OCI-LY7 (cell line): ENCODE data around the gene NTRK1. TPM values are rescaled to one million over a fixed set of nuclear protein-coding genes. Genes with fewer than 3 reads are reported as not detected.
A peak's percentile ranks its signal among the peaks of the same experiment; 100 is the strongest.

Experiments
- BruUV-seq: library from RNA; stranded (reverse); fragments of 400-500 nt; replicated peaks from 2 replicates; lab custom pipeline; 2021; lab: Mats Ljungman, UMichigan
- CTCF ChIA-PET: fragments of 300-600 bp; sonication (Branson Sonifier 250); formaldehyde crosslinking; loops from one replicate; lab custom pipeline; 2022; ENCODE audit warnings: antibody characterized with exemption; ENCODE audit not compliant: unreplicated experiment; lab: Charles Lee
- POLR2A ChIA-PET: fragments of 300-600 bp; sonication (Branson Sonifier 250); formaldehyde crosslinking; loops from one replicate; lab custom pipeline; 2022; ENCODE audit warnings: antibody characterized with exemption; lab: Charles Lee
- DNase-seq: peaks from one replicate; pipeline ENCODE4 v3.0.0-alpha.2; 2015; ENCODE audit warnings: low spot score
- H2AFZ ChIP-seq: fragments of 200-600 bp; sonication (generic), shearing (Covaris generic); 2 replicates; pipeline ENCODE4 v1.6.1; 2014; ENCODE audit warnings: mild to moderate bottlenecking, antibody characterized with exemption, low read length, moderate library complexity
- H3K27ac ChIP-seq: fragments of 200-600 bp; sonication (generic); 2 replicates; pipeline ENCODE4 v1.5.1; 2014; ENCODE audit warnings: mixed run types, low read depth, mild to moderate bottlenecking, moderate library complexity, low read length, inconsistent platforms; ENCODE audit not compliant: poor library complexity, severe bottlenecking
- H3K36me3 ChIP-seq: fragments of 200-600 bp; sonication (generic); 2 replicates; pipeline ENCODE4 v1.6.1; 2014; ENCODE audit warnings: mild to moderate bottlenecking, antibody characterized with exemption, low read length, moderate library complexity, mixed read lengths; ENCODE audit not compliant: insufficient read depth
- H3K4me1 ChIP-seq: fragments of 200-600 bp; sonication (generic); 2 replicates; pipeline ENCODE4 v1.5.1; 2014; ENCODE audit warnings: mild to moderate bottlenecking, low read length; ENCODE audit not compliant: insufficient read depth, poor library complexity, severe bottlenecking
- H3K4me2 ChIP-seq: fragments of 200-600 bp; sonication (generic); 2 replicates; pipeline ENCODE4 v1.6.1; 2014; ENCODE audit warnings: mild to moderate bottlenecking, low read length
- H3K4me3 ChIP-seq: fragments of 200-600 bp; sonication (generic); 2 replicates; pipeline ENCODE4 v1.5.1; 2014; ENCODE audit warnings: mild to moderate bottlenecking, low read depth, low read length; ENCODE audit not compliant: poor library complexity, severe bottlenecking
- H3K79me2 ChIP-seq: fragments of 200-600 bp; sonication (generic); 2 replicates; pipeline ENCODE4 v1.6.1; 2016; ENCODE audit warnings: low read depth, mild to moderate bottlenecking, low read length, moderate library complexity, mixed read lengths; ENCODE audit not compliant: insufficient read depth
- H3K9me2 ChIP-seq: fragments of 200-600 bp; sonication (generic); 2 replicates; pipeline ENCODE4 v1.6.1; 2016; ENCODE audit warnings: mild to moderate bottlenecking, low read length, mixed read lengths; ENCODE audit not compliant: insufficient read depth
- H3K9me3 ChIP-seq: fragments of 200-600 bp; sonication (generic); 2 replicates; pipeline ENCODE4 v1.6.1; 2014; ENCODE audit warnings: mild to moderate bottlenecking, mixed run types, low read length, mixed read lengths
- H4K20me1 ChIP-seq: fragments of 200-600 bp; sonication (generic); 2 replicates; pipeline ENCODE4 v1.6.1; 2014; ENCODE audit warnings: mild to moderate bottlenecking, antibody characterized with exemption, low read length, moderate library complexity, mixed read lengths; ENCODE audit not compliant: insufficient read depth
- CTCF ChIP-seq: fragments of 200-600 bp; sonication (generic); conservative IDR thresholded peaks from 2 replicates; pipeline ENCODE4 v1.5.1; 2014; ENCODE audit warnings: mild to moderate bottlenecking, antibody characterized with exemption, low read length, moderate library complexity, mixed read lengths
- EZH2phosphoT487 ChIP-seq: fragments of 200-600 bp; sonication (generic); IDR thresholded peaks from 2 replicates; pipeline ENCODE4 v1.6.1; 2018; ENCODE audit warnings: low read depth, borderline replicate concordance, mild to moderate bottlenecking, mixed run types, antibody characterized with exemption, low read length, moderate library complexity, mixed read lengths
- intact Hi-C: fragments of 100-400 bp; cut with micrococcal nuclease; formaldehyde crosslinking; loops from one replicate; pipeline ENCODE4 v1.10.0; 2022; ENCODE audit not compliant: unreplicated experiment
- total RNA-seq, 2 experiments: library from RNA; depleted of rRNA in 1 of 2; stranded (reverse); fragments of >200 nt in 1 of 2; shearing (Covaris generic) in 1 of 2; gene quantifications; 2 replicates each; pipeline ENCODE4 v1.2.3, GENCODE V29; 2014 to 2022

NTRK1 gene
- total RNA-seq, 2 experiments from 2014 or later = not detected

GRCh38 chr1:156909671-156910070 lies 49.0 kb downstream of the NTRK1 start:
- ChIA-PET POLR2A (no interaction called here), CTCF (no interaction called here)
- Histone ChIP-seq H3K4me1 (no peaks in the 10 kb centered on the region), H3K9me3 (no peaks in the 10 kb centered on the region), H4K20me1 (no peaks in the 10 kb centered on the region), H3K36me3 (no peaks in the 10 kb centered on the region), H3K79me2 (no peaks in the 10 kb centered on the region), H2AFZ (no peak overlapping the region), H3K9me2 (no peaks in the 10 kb centered on the region), H3K4me3 (no peak overlapping the region), H3K4me2 (no peak overlapping the region), H3K27ac (no peak overlapping the region)
- DNase-seq = no peak
- no peak for TF ChIP-seq EZH2phosphoT487
- TF ChIP-seq CTCF = no peak
- intact Hi-C loops = no loop called here
- no TSS peak for BruUV-seq

GRCh38 chr1:156910309-156910782 lies 49.7 kb downstream of the NTRK1 start:
- intact Hi-C loops = no loop called here
- Histone ChIP-seq H4K20me1 (no peaks in the 10 kb centered on the region), H3K9me3 (no peaks in the 10 kb centered on the region), H3K4me3 (no peak overlapping the region), H3K4me1 (no peaks in the 10 kb centered on the region), H3K4me2 (no peak overlapping the region), H3K36me3 (no peaks in the 10 kb centered on the region), H3K79me2 (no peaks in the 10 kb centered on the region), H2AFZ (no peak overlapping the region), H3K27ac (no peak overlapping the region), H3K9me2 (no peaks in the 10 kb centered on the region)
- no TSS peak for BruUV-seq
- peak; percentile 50 for DNase-seq
- ChIA-PET CTCF (no interaction called here), POLR2A (no interaction called here)
- no peak for TF ChIP-seq EZH2phosphoT487
- TF ChIP-seq CTCF = peak; percentile 83

GRCh38 chr1:156911577-156912298 lies 51.1 kb downstream of the NTRK1 start:
- intact Hi-C loops = no loop called here
- CTCF ChIA-PET = no interaction called here

More at GRCh38 chr1:156911577-156912298, 51.1 kb downstream of the NTRK1 start:
- Histone ChIP-seq H3K9me2 (no peaks in the 10 kb centered on the region), H4K20me1 (no peaks in the 10 kb centered on the region), H3K36me3 (no peaks in the 10 kb centered on the region), H3K9me3 (no peaks in the 10 kb centered on the region), H3K27ac (no peak overlapping the region), H3K79me2 (no peaks in the 10 kb centered on the region), H3K4me2 (no peak overlapping the region), H3K4me3 (no peak overlapping the region), H2AFZ (no peak overlapping the region), H3K4me1 (no peaks in the 10 kb centered on the region)
- POLR2A ChIA-PET = no interaction called here
- TF ChIP-seq EZH2phosphoT487 (no peak), CTCF (no peak)
- no peak for DNase-seq
- BruUV-seq = no TSS peak
